ENCODE data around the gene ATRNL1. TPM values are rescaled to one million over a fixed set of nuclear protein-coding genes. Genes with fewer than 3 reads are reported as not detected.
A peak's percentile ranks its signal among the peaks of the same experiment; 100 is the strongest.
"Not testable (repeated sequence)": the region's sequence is repeated elsewhere in the genome, so short reads cannot be mapped to it uniquely, and the experiment has no call there.

ATRNL1 gene
- total RNA-seq, 1 experiment from 2014 or later = not detected

DNA sequence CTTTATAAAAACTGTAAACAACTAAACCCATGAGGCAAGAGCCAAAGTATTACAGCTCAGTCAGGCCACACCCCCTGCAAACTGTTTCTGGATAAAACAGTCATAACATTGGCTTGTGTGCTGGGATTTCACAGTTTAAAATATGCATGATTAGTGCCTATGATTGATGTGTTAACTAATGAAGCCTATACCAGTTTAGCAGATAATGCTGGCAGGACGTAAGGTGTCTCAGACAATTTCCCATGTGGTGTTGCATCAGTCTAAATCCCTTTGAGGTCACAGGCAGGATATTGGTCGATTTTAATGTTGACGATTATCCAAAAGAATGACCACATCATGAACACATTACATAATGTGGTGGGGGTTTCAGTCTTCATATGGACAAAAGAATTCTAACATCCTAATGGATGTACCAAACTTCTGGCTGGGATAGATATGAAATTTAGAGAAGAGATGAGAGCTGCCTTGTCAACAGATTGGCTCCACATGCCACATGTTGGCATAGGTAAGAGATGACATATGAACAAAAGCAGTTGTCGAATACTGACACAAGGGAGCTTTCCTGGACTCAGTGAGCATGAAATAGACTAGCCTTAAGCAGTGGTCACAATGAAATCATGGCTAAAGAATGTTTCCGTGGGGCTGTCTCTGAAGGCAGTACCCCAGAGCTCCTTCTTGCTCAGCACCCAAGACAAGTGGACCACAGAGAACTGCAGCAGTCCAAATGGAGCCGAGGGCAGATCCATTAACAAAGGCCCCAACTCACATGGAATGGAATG is 734.3 kb downstream of the ATRNL1 start:
- Mint-ChIP-seq H3K9me3 (ENCODE audit: unreplicated experiment) (peaks cover 2% of the 10 kb centered on the region), H3K36me3 (ENCODE audit: insufficient read depth, unreplicated experiment) (peaks cover 4% of the 10 kb centered on the region), H3K4me3 (ENCODE audit: unreplicated experiment) (no peak overlapping the region), H3K27ac (ENCODE audit: low read depth, unreplicated experiment) (no peak overlapping the region), H3K4me1 (ENCODE audit: insufficient read depth, unreplicated experiment) (no peaks in the 10 kb centered on the region), H3K27me3 (ENCODE audit: insufficient read depth, unreplicated experiment) (no peaks in the 10 kb centered on the region)
- ChIA-PET POLR2A (no interaction called here), CTCF (interaction anchor here (0.6 to 1.4 kb wide), 4 partner anchors 28 to 460 kb away, joined by 3 to 5 read pairs (median 3); partner anchors contain the start of gene GFRA1)
- intact Hi-C loops (cut with micrococcal nuclease) = no loop called here
- TF ChIP-seq, protein P1, sequence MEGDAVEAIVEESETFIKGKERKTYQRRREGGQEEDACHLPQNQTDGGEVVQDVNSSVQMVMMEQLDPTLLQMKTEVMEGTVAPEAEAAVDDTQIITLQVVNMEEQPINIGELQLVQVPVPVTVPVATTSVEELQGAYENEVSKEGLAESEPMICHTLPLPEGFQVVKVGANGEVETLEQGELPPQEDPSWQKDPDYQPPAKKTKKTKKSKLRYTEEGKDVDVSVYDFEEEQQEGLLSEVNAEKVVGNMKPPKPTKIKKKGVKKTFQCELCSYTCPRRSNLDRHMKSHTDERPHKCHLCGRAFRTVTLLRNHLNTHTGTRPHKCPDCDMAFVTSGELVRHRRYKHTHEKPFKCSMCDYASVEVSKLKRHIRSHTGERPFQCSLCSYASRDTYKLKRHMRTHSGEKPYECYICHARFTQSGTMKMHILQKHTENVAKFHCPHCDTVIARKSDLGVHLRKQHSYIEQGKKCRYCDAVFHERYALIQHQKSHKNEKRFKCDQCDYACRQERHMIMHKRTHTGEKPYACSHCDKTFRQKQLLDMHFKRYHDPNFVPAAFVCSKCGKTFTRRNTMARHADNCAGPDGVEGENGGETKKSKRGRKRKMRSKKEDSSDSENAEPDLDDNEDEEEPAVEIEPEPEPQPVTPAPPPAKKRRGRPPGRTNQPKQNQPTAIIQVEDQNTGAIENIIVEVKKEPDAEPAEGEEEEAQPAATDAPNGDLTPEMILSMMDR (IDR thresholded peaks at IDR 0.05; ENCODE audit: unreplicated experiment) = no peak
- BruUV-seq (replicated peaks) = no TSS peak
- DNase-seq (ENCODE audit: unreplicated experiment) = no peak

DNA sequence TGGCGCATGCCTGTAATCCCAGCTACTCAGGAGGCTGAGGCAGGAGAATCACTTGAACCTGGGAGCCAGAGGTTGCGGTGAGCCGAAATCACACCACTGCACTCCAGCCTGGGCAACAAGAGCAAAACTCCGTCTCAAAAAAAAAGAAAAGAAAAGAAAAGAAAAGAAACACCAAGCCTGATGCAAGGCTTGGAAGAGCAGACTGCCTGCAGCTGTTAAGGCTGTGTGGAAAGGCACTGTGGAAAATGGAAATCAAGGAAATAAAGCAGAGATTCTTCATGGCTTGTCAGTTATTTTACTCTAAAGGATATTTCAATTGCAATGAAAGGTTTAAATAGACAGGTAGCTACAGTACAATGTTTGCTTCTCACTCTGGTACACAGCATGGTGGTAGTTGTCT is 735.0 kb downstream of the ATRNL1 start:
- H3K4me3 Mint-ChIP-seq (ENCODE audit: unreplicated experiment); DNase-seq (ENCODE audit: unreplicated experiment); H3K27ac Mint-ChIP-seq (ENCODE audit: low read depth, unreplicated experiment); BruUV-seq (replicated peaks); POLR2A ChIA-PET; intact Hi-C loops (cut with micrococcal nuclease); H3K9me3 Mint-ChIP-seq (ENCODE audit: unreplicated experiment); H3K4me1 Mint-ChIP-seq (ENCODE audit: insufficient read depth, unreplicated experiment); H3K27me3 Mint-ChIP-seq (ENCODE audit: insufficient read depth, unreplicated experiment); H3K36me3 Mint-ChIP-seq (ENCODE audit: insufficient read depth, unreplicated experiment): not testable (repeated sequence)
- CTCF ChIA-PET = interaction anchor here (0.9 kb wide), 1 partner anchor 460 kb away, joined by 3 read pairs; no protein-coding TSS in a partner anchor

DNA sequence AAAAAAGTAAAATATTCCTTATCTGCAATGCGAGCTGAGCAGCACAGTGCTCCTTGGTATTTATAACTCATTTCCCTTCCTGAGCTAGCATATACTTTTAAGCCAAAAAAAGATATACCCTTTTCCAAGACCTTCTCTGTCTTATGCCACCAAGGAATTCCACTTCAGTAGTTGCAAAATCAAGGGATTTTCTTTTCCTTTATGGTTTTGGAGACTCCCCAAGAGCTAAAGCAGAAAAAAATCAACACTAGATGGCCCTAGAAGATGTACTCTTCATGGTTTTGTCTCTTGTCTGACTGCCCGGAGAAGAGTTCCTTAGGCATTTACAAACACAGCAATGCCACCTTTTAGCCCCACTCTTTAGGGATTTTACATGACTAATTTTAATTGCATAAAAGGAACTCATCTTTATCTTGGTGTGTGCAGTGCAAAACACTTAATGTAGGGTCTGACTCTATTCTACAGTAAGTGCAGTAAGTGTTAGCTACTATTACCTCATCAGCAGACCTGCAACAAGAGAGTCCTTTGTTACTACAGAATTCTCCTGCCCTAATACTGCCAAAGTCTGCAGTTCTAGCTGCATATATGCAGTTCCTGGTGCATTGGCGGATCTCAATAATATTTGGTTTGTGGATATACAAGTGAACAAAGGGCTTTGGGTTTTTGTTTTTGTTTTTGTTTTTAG is 736.5 kb downstream of the ATRNL1 start:
- Mint-ChIP-seq H3K4me1 (ENCODE audit: insufficient read depth, unreplicated experiment) (no peaks in the 10 kb centered on the region), H3K27ac (ENCODE audit: low read depth, unreplicated experiment) (no peak overlapping the region), H3K9me3 (ENCODE audit: unreplicated experiment) (no peaks in the 10 kb centered on the region), H3K27me3 (ENCODE audit: insufficient read depth, unreplicated experiment) (no peaks in the 10 kb centered on the region), H3K36me3 (ENCODE audit: insufficient read depth, unreplicated experiment) (peaks cover 4% of the 10 kb centered on the region), H3K4me3 (ENCODE audit: unreplicated experiment) (no peak overlapping the region)
- DNase-seq (ENCODE audit: unreplicated experiment) = peak; percentile 57
- CTCF ChIA-PET = interaction anchor here (0.5 to 3.4 kb wide), 14 partner anchors 28 to 660 kb away, joined by 3 to 16 read pairs (median 3); no protein-coding TSS in a partner anchor
- intact Hi-C loops (cut with micrococcal nuclease) = loop anchor here (1.0 kb wide), 1 partner anchor 459 kb away; no protein-coding TSS in a partner anchor
- TF ChIP-seq, protein P1 (IDR thresholded peaks at IDR 0.05; ENCODE audit: unreplicated experiment) = no peak
- POLR2A ChIA-PET = interaction anchor here (0.6 kb wide), 1 partner anchor 455 kb away, joined by 3 read pairs; no protein-coding TSS in a partner anchor
- no TSS peak for BruUV-seq (replicated peaks)

DNA sequence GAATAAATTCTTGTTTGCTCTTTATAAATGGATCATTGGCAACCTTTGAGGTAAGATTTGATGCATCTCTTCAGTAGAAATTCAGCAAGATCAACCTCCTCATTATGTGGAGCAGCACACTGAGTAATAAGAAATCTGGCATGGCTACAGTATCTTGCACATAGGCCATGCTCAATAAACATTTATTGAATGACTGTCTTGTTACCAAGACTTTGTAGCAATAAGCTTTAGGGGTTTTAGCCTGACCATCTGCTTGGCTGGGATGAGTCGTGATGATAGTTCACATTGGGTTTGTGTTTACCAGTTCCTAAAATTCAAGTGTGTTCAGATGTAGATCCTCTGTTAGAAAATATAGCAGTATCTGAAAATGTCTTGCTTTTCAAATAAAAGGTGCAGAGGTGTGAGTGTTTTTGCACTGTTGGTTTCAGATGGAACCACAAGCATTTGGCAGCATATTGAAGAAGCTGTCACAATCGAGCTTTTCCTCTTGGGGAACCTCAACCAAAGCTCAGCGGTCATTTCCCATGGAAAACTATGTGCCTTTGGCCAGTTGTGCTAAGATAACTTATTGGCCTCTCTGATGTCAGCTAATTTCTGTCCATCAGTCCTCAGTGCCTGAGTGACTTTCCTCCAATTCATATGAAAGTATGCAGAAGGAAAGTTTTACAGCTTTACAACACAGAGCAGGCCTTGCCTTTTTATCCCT is 737.3 kb downstream of the ATRNL1 start:
- intact Hi-C loops (cut with micrococcal nuclease) = no loop called here
- H3K27me3 Mint-ChIP-seq (ENCODE audit: insufficient read depth, unreplicated experiment) = no peaks in the 10 kb centered on the region
- ChIA-PET POLR2A (no interaction called here), CTCF (interaction anchor here (0.6 to 3.4 kb wide), 10 partner anchors 17 to 554 kb away, joined by 3 to 16 read pairs (median 4); no protein-coding TSS in a partner anchor)
- no peak overlapping the region for H3K4me3 Mint-ChIP-seq (ENCODE audit: unreplicated experiment)
- no peaks in the 10 kb centered on the region for H3K4me1 Mint-ChIP-seq (ENCODE audit: insufficient read depth, unreplicated experiment)
- no peak overlapping the region for H3K27ac Mint-ChIP-seq (ENCODE audit: low read depth, unreplicated experiment)
- TF ChIP-seq, protein P1 (IDR thresholded peaks at IDR 0.05; ENCODE audit: unreplicated experiment) = no peak
- H3K36me3 Mint-ChIP-seq (ENCODE audit: insufficient read depth, unreplicated experiment) = peaks cover 4% of the 10 kb centered on the region
- peak; percentile 40 for DNase-seq (ENCODE audit: unreplicated experiment)
- H3K9me3 Mint-ChIP-seq (ENCODE audit: unreplicated experiment) = no peaks in the 10 kb centered on the region
- no TSS peak for BruUV-seq (replicated peaks)
